Inflammatory macrophage (primary cell): ENCODE data around the gene PCDH9.

ENCODE experiments used
- DNase-seq, 2 donors: peaks; one replicate each; pipeline ENCODE4 v3.0.0-alpha.2; 2020 to 2022

Gene PCDH9

GRCh38 chr13:67224148-67224846, 5.8 kb downstream of the PCDH9 start:
- DNase-seq: peak; percentile 60 to 63

- DNase-seq: no peak
Measured at GRCh38 chr13:67223742-67224141, 6.4 kb downstream of the PCDH9 start.

GRCh38 chr13:67223024-67223423, 7.1 kb downstream of the PCDH9 start:
- peak; percentile 47 to 58 for DNase-seq

- no peak for DNase-seq
Measured at GRCh38 chr13:67221630-67222226, 8.4 kb downstream of the PCDH9 start.

- DNase-seq: no peak
Measured at GRCh38 chr13:67219113-67219512, 11.0 kb downstream of the PCDH9 start.

GRCh38 chr13:67217880-67218279, 12.3 kb downstream of the PCDH9 start:
- no peak for DNase-seq

- no peak for DNase-seq
Measured at GRCh38 chr13:67216864-67217263, 13.3 kb downstream of the PCDH9 start.

- no peak for DNase-seq
Measured at GRCh38 chr13:67210208-67210607, 19.9 kb downstream of the PCDH9 start.

- no peak for DNase-seq
Measured at GRCh38 chr13:67208552-67208951, 21.6 kb downstream of the PCDH9 start.

GRCh38 chr13:67204764-67205163, 25.4 kb downstream of the PCDH9 start:
- DNase-seq: no peak

- no peak for DNase-seq
Measured at GRCh38 chr13:67200605-67201004, 29.5 kb downstream of the PCDH9 start.

GRCh38 chr13:67200183-67200582, 30.0 kb downstream of the PCDH9 start:
- no peak for DNase-seq

GRCh38 chr13:67197704-67198103, 32.4 kb downstream of the PCDH9 start:
- no peak for DNase-seq

- no peak for DNase-seq
Measured at GRCh38 chr13:67193979-67194378, 36.2 kb downstream of the PCDH9 start.

- no peak for DNase-seq
Measured at GRCh38 chr13:67192751-67193150, 37.4 kb downstream of the PCDH9 start.

- no peak for DNase-seq
Measured at GRCh38 chr13:67186995-67187569, 43.1 kb downstream of the PCDH9 start.

- DNase-seq: no peak
Measured at GRCh38 chr13:67184247-67184646, 45.9 kb downstream of the PCDH9 start.

- DNase-seq: no peak
Measured at GRCh38 chr13:67183151-67183550, 47.0 kb downstream of the PCDH9 start.

- DNase-seq: no peak
Measured at GRCh38 chr13:67175836-67176459, 54.2 kb downstream of the PCDH9 start.

- no peak for DNase-seq
Measured at GRCh38 chr13:67168384-67168783, 61.8 kb downstream of the PCDH9 start.

GRCh38 chr13:67167420-67167819, 62.7 kb downstream of the PCDH9 start:
- DNase-seq: no peak

- DNase-seq: no peak
Measured at GRCh38 chr13:67161176-67161575, 69.0 kb downstream of the PCDH9 start.

GRCh38 chr13:67158903-67159302, 71.2 kb downstream of the PCDH9 start:
- no peak for DNase-seq

- DNase-seq: no peak
Measured at GRCh38 chr13:67156723-67157060, 73.4 kb downstream of the PCDH9 start.
